GM10847 (cell line): ENCODE measurements around the gene SPRY2.

Experiments
- POLR2A ChIP-seq: IDR thresholded peaks from 2 replicates; pipeline ENCODE4 v1.6.1; 2011; ENCODE audit not compliant: insufficient read length; ENCODE audit errors: extremely low read depth

Gene SPRY2

GRCh38 chr13:80305737-80306136 is 35.2 kb downstream of the SPRY2 start:
- TF ChIP-seq POLR2A: no peak

- no peak for TF ChIP-seq POLR2A
These were observed 37.6 kb downstream of the SPRY2 start for GRCh38 chr13:80303225-80303811.

- TF ChIP-seq POLR2A: no peak
These were observed 41.9 kb downstream of the SPRY2 start for GRCh38 chr13:80299046-80299445.

GRCh38 chr13:80297503-80297902 is 43.4 kb downstream of the SPRY2 start:
- no peak for TF ChIP-seq POLR2A

GRCh38 chr13:80297094-80297493 is 43.8 kb downstream of the SPRY2 start:
- TF ChIP-seq POLR2A: no peak

- no peak for TF ChIP-seq POLR2A
These were observed 44.3 kb downstream of the SPRY2 start for GRCh38 chr13:80296638-80297037.

- TF ChIP-seq POLR2A: no peak
These were observed 50.3 kb downstream of the SPRY2 start for GRCh38 chr13:80290591-80290990.
